Stimulated activated naive CD8-positive, alpha-beta T cell treated with anti-CD3 and anti-CD28 coated beads, Interleukin-15, Interleukin-2, amounts not matched to agents 100 U/mL and 50 U/mL, for 24 hours (primary cell): ENCODE measurements around the gene AP5B1.
A peak's percentile ranks its signal among the peaks of the same experiment; 100 is the strongest.

ENCODE experiments used
- ATAC-seq: fragments of 150-1000 bp; cut with Tn5 transposase; one replicate; pipeline ENCODE4 v1.10.0; 2021
- DNase-seq: peaks from one replicate; pipeline ENCODE4 v3.0.0; 2021

The AP5B1 gene

GRCh38 chr11:65780770-65781151 is at the start of gene AP5B1:
Gene AP5B1 (minus strand): TSS chr11:65780976. CDS start chr11:65780591, 385 bp downstream.
- ATAC-seq (peak; percentile 52), DNase-seq (peak; percentile 79)

GRCh38 chr11:65829459-65829858 is 48.7 kb upstream of the AP5B1 start:
- ATAC-seq, result no peak
- DNase-seq, result no peak

GRCh38 chr11:65826984-65827735 is 46.4 kb upstream of the AP5B1 start:
- DNase-seq, result no peak
- no peak for ATAC-seq

- ATAC-seq (no peak), DNase-seq (no peak)
Measured at GRCh38 chr11:65822776-65823528, 42.2 kb upstream of the AP5B1 start.

- no peak for DNase-seq
- no peak for ATAC-seq
Measured at GRCh38 chr11:65821107-65821506, 40.3 kb upstream of the AP5B1 start.

- DNase-seq (peak; percentile 100), ATAC-seq (peak; percentile 91)
Measured at GRCh38 chr11:65817835-65818680, 37.3 kb upstream of the AP5B1 start.

- DNase-seq, result no peak
- ATAC-seq, result no peak
Measured at GRCh38 chr11:65817312-65817834, 36.6 kb upstream of the AP5B1 start.

GRCh38 chr11:65816696-65817095 is 35.9 kb upstream of the AP5B1 start:
- ATAC-seq, result no peak
- no peak for DNase-seq

- DNase-seq (no peak), ATAC-seq (no peak)
Measured at GRCh38 chr11:65814986-65815565, 34.3 kb upstream of the AP5B1 start.

- no peak for ATAC-seq
- DNase-seq, result no peak
Measured at GRCh38 chr11:65814131-65814985, 33.6 kb upstream of the AP5B1 start.

- DNase-seq, result no peak
- no peak for ATAC-seq
Measured at GRCh38 chr11:65811764-65812475, 31.1 kb upstream of the AP5B1 start.

GRCh38 chr11:65810046-65810868 is 29.5 kb upstream of the AP5B1 start:
- DNase-seq (no peak), ATAC-seq (no peak)

GRCh38 chr11:65809496-65809895 is 28.7 kb upstream of the AP5B1 start:
- ATAC-seq, result no peak
- DNase-seq, result no peak

- DNase-seq (no peak), ATAC-seq (no peak)
Measured at GRCh38 chr11:65808744-65809341, 28.1 kb upstream of the AP5B1 start.

GRCh38 chr11:65806979-65807378 is 26.2 kb upstream of the AP5B1 start:
- DNase-seq, result no peak
- ATAC-seq, result no peak

- DNase-seq (no peak), ATAC-seq (peak; percentile 32)
Measured at GRCh38 chr11:65803797-65804492, 23.2 kb upstream of the AP5B1 start.

GRCh38 chr11:65802841-65803240 is 22.1 kb upstream of the AP5B1 start:
- DNase-seq, result no peak
- no peak for ATAC-seq
